HG03565 (cell line): ENCODE results near the gene MAPKAPK3.

Experiments
- ATAC-seq: cut with Tn5 transposase; IDR thresholded peaks from one replicate; pipeline ENCODE4 v1.9.1; 2021; ENCODE audit warnings: mild to moderate bottlenecking, moderate library complexity; ENCODE audit not compliant: unreplicated experiment

MAPKAPK3 gene

GRCh38 chr3:50625231-50626182, 8.6 kb downstream of the MAPKAPK3 start:
- no peak for ATAC-seq

GRCh38 chr3:50626401-50626800, 9.4 kb downstream of the MAPKAPK3 start:
- ATAC-seq = no peak

GRCh38 chr3:50627407-50628051, 10.6 kb downstream of the MAPKAPK3 start:
- ATAC-seq = no peak

DNA sequence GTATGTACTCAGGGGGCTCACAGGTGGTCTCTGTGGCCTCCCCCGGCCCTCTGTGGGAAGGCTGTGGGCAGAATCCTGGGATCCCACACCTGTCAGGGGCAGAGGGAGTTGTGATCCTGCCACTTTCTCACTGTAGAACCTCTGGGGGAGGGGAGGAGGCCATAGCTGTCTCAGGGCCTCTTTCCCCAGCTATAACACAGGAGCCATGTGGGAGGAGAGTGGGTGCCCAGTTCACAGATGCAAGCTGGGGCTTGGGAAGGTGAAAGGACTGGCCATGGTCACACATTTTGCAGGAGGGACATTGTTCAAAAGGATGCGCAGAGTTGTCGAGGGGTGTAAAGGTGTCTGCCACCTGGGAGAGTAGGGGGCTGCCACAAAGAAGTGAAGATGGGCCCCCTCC, 11.7 kb downstream of the MAPKAPK3 start:
- ATAC-seq = no peak

DNA sequence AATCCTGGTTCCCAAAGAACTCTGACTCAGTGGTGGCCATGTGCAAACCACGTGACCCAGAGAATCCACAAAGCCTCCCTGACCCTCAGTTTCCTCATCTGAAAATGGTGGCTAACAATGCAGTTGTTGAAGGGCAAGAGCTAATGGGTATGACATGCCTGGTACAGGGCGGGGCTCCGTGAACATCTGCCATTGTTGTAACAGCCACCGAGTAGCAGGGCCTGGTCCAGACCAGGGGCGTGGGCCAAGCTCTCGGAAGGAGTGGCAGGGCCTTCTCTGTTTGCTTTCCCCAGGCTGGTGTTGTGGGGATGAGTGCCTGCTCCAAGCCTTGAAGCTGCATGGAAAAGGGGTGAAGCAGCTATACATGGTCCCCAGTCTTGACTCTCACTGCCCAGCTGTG, 13.4 kb downstream of the MAPKAPK3 start:
- ATAC-seq = no peak

DNA sequence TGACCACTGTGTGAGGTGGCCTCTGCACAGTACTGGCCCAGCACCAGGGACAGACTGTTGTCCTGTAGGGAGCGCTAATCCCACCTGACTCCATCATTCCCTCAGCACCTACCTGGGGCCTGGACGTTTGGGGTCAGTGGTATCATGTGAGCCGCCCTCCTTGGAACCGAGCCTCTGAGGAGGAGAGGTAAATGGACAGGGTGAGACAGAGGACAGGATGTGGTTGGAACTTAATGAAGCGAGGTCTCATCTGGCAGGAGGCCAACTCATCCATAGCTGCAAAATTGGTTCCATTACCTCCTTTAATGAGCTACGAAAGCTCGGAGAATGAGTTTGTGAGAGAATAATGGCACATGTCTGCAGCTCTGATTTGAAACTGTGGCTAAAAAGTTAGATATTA, 13.9 kb downstream of the MAPKAPK3 start:
- ATAC-seq = no peak

GRCh38 chr3:50632450-50632849, 15.5 kb downstream of the MAPKAPK3 start:
- ATAC-seq = no peak

GRCh38 chr3:50633230-50633790, 16.4 kb downstream of the MAPKAPK3 start:
- no peak for ATAC-seq

GRCh38 chr3:50635066-50635465, 18.1 kb downstream of the MAPKAPK3 start:
- no peak for ATAC-seq

DNA sequence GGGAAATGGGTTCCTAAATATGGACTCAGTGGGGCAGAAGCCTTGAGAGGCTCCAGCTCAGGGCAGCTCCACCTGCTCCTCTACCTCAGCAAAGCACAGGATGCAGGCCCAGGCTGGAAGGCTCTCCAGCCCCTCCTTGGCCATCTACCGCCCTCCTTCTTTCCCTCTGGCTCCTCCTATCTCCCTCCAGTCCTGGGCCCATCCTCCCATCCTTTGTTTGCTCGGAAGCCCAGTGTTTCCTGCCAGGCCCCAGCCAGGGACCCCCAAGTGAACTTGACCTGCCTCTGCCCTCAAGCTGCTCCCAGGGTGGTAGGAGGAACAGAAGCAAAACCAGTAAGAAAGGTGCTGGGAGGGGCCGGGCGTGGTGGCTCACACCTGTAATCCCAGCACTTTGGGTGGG, 20.1 kb downstream of the MAPKAPK3 start:
- ATAC-seq = no peak

DNA sequence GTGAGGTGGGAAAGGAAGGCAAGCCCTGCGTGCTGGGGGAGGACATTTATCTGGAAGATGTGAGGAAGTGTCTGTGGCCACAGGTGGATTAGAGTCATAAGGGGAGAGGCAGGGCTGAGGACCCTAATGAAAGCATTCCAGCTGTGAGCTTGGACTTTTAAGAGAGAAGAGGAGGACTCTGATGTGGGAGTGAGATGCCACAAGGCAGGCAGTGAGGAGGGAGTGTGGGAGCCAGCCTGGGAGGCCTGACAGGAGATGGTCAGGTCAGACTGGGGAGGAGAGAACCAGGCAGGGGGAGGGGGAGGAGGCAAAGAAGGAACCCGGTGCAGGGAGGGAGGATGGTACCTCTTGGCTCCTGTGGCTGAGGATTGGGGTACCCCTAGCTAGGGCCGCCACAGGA, 21.0 kb downstream of the MAPKAPK3 start:
- ATAC-seq = no peak

DNA sequence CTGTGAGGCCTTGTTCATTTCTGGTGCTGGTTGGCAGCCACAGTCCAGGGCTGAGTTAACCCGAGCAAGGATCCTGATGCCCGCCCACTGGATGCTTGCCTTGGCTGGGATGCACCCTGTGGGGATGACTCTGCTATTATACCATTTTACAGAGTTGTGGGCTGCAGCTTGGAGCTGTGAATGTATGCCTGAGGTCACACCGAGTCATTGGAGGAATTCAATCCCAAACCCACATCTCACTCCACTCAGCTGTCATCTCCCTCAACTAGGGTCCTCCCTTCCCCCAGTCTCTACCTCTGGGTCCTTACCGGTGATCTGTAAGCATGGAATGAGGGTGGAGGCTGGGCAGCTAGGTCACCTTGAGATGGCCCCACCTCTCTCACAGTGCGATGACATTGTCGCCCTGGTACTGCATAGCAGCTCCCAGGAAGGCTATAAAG, 22.1 kb downstream of the MAPKAPK3 start:
- no peak for ATAC-seq

DNA sequence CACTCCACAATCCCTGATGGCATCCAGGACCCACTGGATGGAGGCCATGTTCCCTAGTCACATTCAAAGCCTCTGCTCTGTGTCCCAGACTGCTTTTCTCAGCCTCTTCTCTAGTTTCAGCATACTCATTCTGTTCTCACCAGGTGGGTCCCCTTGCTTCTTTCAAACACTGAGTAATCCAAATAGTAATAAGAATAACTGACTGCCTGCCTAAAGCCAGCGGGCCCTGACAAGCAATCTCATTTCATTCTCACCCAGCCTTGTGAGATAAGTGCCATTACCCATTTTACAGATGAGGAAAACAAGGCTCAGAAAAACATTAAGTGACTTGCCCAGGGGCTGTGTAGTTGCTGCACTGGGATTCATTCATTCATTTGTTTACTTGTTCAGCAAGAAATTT, 25.4 kb downstream of the MAPKAPK3 start:
- ATAC-seq = no peak

DNA sequence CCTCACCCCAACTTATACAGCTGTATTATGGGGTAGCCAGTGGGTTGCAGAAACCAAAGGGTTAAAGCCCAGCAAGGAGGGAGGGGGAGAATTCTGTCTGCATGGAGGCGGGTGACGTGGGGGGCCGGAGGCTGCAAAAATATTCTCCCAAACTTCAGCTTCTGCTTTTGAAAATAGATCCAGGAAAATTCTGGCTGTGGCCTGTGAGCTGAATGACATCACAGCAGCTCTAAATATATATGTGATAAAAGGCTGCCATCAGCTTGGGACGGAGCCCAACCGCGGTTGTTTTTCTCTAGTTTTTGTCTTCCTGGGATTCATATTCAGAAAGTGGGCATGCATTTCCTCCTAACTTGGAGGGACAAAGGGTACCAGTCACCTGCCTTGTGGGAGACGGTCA, 27.6 kb downstream of the MAPKAPK3 start:
- ATAC-seq = no peak

DNA sequence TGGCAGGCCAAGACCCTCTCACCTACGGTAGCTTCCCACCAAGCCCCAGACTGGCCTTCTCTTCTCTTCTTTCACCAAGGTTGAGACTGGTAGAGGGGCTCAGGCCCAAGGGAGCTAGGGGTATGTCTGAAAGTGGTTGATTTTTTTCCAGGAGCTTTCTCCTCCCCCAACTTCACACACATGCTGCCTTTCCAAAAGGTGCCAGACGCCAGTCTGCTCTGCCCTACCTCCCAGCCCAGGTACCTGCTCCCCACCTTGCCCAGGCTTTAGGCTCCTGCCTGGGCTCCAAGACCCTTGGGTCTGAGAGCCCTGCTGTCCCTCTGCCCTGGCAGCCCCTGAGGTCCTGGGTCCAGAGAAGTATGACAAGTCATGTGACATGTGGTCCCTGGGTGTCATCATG, 28.4 kb downstream of the MAPKAPK3 start:
- no peak for ATAC-seq

- no peak for ATAC-seq
Measured at GRCh38 chr3:50648313-50648712, 31.4 kb downstream of the MAPKAPK3 start.

GRCh38 chr3:50648944-50649343, 32.0 kb downstream of the MAPKAPK3 start:
- ATAC-seq = no peak

DNA sequence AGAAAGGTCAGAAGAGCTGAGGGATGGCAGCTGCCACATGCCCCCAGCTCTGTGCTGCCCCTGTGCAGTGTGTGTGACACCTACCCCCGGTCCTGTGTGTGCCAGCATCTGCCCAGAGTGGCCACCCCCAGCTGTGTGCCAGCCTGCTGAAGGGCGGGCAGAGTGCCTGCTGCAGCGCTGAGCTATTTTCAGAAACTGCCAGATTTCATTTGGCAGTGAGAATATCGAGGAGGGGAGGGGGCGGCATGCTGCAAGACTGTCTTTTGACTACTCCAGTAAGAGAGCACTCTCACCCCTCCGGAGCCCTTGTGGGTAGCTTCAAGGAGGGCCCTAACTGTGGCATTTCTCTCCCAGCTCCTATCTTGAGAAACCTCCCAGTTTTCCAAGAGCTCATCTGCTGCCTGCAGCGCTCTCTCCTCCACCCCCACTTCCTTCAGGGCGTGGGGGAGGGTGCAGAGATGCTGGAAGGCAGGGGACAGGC, 32.5 kb downstream of the MAPKAPK3 start:
- no peak for ATAC-seq

GRCh38 chr3:50650018-50650417, 33.1 kb downstream of the MAPKAPK3 start:
- no peak for ATAC-seq

DNA sequence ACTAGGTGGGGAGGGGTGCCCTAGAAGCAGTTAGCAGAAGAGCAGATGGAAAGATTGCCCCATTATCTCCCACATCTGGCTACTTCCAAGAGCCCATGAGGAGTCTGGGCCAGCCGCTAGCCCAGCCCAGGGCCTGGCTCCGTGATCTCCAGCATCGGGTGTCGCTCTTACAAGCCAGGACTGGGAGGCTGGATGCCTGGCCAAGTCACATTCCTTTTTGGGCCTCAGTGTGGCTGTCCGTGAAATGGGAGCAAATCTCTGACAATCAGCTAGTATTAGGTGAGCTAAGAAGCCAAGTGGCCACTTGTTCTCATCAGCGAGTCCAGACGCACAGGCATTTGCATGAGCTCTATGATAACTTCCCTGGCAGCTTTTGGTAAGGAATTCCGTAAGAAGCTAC, 34.5 kb downstream of the MAPKAPK3 start:
- no peak for ATAC-seq

- ATAC-seq = no peak
Measured at GRCh38 chr3:50651920-50652529, 35.1 kb downstream of the MAPKAPK3 start.
